H9 (cell line): ENCODE results near the gene TEX2. TPM values are rescaled to one million over a fixed set of nuclear protein-coding genes. Genes with fewer than 3 reads are reported as not detected.

Source experiments
- DNase-seq: peaks from one replicate; pipeline ENCODE4 v3.0.0-alpha.2; 2017
- H2AFZ ChIP-seq: one replicate; pipeline ENCODE4 v1.6.1; 2013; ENCODE audit warnings: mild to moderate bottlenecking, low read length, control low read depth, moderate library complexity
- H2AK5ac ChIP-seq: 2 replicates; pipeline ENCODE4 v1.6.1; 2013; ENCODE audit warnings: low read length, control low read depth, mixed read lengths; ENCODE audit not compliant: insufficient read length
- H2BK120ac ChIP-seq: one replicate; pipeline ENCODE4 v1.6.1; 2013; ENCODE audit warnings: low read depth, mild to moderate bottlenecking, low read length, control low read depth, inconsistent platforms; ENCODE audit not compliant: poor library complexity, severe bottlenecking
- H2BK12ac ChIP-seq: 2 replicates; pipeline ENCODE4 v1.6.1; 2013; ENCODE audit warnings: low read length, control low read depth, mixed read lengths, low read depth; ENCODE audit not compliant: insufficient read length
- H2BK15ac ChIP-seq: 2 replicates; pipeline ENCODE4 v1.6.1; 2013; ENCODE audit warnings: low read depth, low read length, control low read depth
- H2BK20ac ChIP-seq: one replicate; pipeline ENCODE4 v1.6.1; 2013; ENCODE audit warnings: low read depth, mild to moderate bottlenecking, low read length, control low read depth, inconsistent platforms; ENCODE audit not compliant: poor library complexity, severe bottlenecking
- H2BK5ac ChIP-seq: 2 replicates; pipeline ENCODE4 v1.6.1; 2013; ENCODE audit warnings: low read length, control low read depth, mixed read lengths; ENCODE audit not compliant: insufficient read length
- H3K14ac ChIP-seq: 2 replicates; pipeline ENCODE4 v1.6.1; 2013; ENCODE audit warnings: low read length, control low read depth; ENCODE audit not compliant: insufficient read depth
- H3K18ac ChIP-seq: 2 replicates; pipeline ENCODE4 v1.6.1; 2013; ENCODE audit warnings: low read depth, mild to moderate bottlenecking, mixed read lengths, low read length, control low read depth; ENCODE audit not compliant: insufficient read length
- H3K23ac ChIP-seq: 2 replicates; pipeline ENCODE4 v1.6.1; 2013; ENCODE audit warnings: low read length, control low read depth, mixed read lengths, low read depth; ENCODE audit not compliant: insufficient read length
- H3K23me2 ChIP-seq: 2 replicates; pipeline ENCODE4 v1.6.1; 2013; ENCODE audit warnings: low read depth, mild to moderate bottlenecking, mixed read lengths, low read length, control low read depth; ENCODE audit not compliant: insufficient read length, poor library complexity, severe bottlenecking
- H3K27ac ChIP-seq: 2 replicates; pipeline ENCODE4 v1.5.1; 2013; ENCODE audit warnings: low read length, control low read depth, mixed read lengths, low read depth; ENCODE audit not compliant: insufficient read length
- H3K27me3 ChIP-seq: 2 replicates; pipeline ENCODE4 v1.6.1; 2013; ENCODE audit warnings: low read length, control low read depth, inconsistent platforms; ENCODE audit not compliant: insufficient read depth
- H3K4ac ChIP-seq: 2 replicates; pipeline ENCODE4 v1.6.1; 2013; ENCODE audit warnings: low read depth, mild to moderate bottlenecking, control low read depth, inconsistent platforms, low read length, moderate library complexity
- H3K4me1 ChIP-seq: 2 replicates; pipeline ENCODE4 v1.6.1; 2013; ENCODE audit warnings: low read length, control low read depth, inconsistent platforms; ENCODE audit not compliant: insufficient read depth
- H3K4me2 ChIP-seq: 2 replicates; pipeline ENCODE4 v1.6.1; 2013; ENCODE audit warnings: low read length, control low read depth, mixed read lengths; ENCODE audit not compliant: insufficient read length, insufficient read depth
- H3K56ac ChIP-seq: 2 replicates; pipeline ENCODE4 v1.6.1; 2013; ENCODE audit warnings: low read depth, mild to moderate bottlenecking, mixed read lengths, low read length, control low read depth; ENCODE audit not compliant: insufficient read length
- H3K79me1 ChIP-seq: 2 replicates; pipeline ENCODE4 v1.6.1; 2013; ENCODE audit warnings: low read depth, mild to moderate bottlenecking, moderate library complexity, low read length, control low read depth, inconsistent platforms; ENCODE audit not compliant: insufficient read depth, poor library complexity, severe bottlenecking
- H3K79me2 ChIP-seq: 2 replicates; pipeline ENCODE4 v1.6.1; 2013; ENCODE audit warnings: low read length, control low read depth, inconsistent platforms; ENCODE audit not compliant: insufficient read depth
- H3K9ac ChIP-seq: 2 replicates; pipeline ENCODE4 v1.6.1; 2013; ENCODE audit warnings: low read length, control low read depth, mixed read lengths; ENCODE audit not compliant: insufficient read length; ENCODE audit errors: extremely low read depth
- H3K9me3 ChIP-seq: one replicate; pipeline ENCODE4 v1.6.1; 2013; ENCODE audit warnings: low read depth, low read length, inconsistent platforms; ENCODE audit not compliant: control insufficient read depth
- H3T11ph ChIP-seq: one replicate; pipeline ENCODE4 v1.6.1; 2013; ENCODE audit warnings: mild to moderate bottlenecking, low read length, control low read depth, inconsistent platforms
- H4K20me1 ChIP-seq: one replicate; pipeline ENCODE4 v1.6.1; 2013; ENCODE audit not compliant: control insufficient read depth, insufficient read length, insufficient read depth
- H4K5ac ChIP-seq: 2 replicates; pipeline ENCODE4 v1.6.1; 2013; ENCODE audit warnings: low read depth, mild to moderate bottlenecking, mixed read lengths, low read length, control low read depth; ENCODE audit not compliant: insufficient read length
- H4K8ac ChIP-seq: replicated peaks from 2 replicates; pipeline ENCODE4 v1.6.1; 2013; ENCODE audit warnings: low read length, control low read depth, mixed read lengths, low read depth; ENCODE audit not compliant: insufficient read length
- H4K91ac ChIP-seq: 2 replicates; pipeline ENCODE4 v1.6.1; 2013; ENCODE audit warnings: low read depth, mild to moderate bottlenecking, moderate library complexity, mixed read lengths, low read length, control low read depth; ENCODE audit not compliant: insufficient read length
- H3K27ac Mint-ChIP-seq, 3 experiments: 2 replicates in 2 of 3; 3 replicates in 1 of 3; pipeline ENCODE4 v1.8.0; 2020 to 2021; ENCODE audit warnings: mixed read lengths in 3 of 3, mild to moderate bottlenecking in 1 of 3, moderate library complexity in 1 of 3
- H3K27me3 Mint-ChIP-seq: 2 replicates; pipeline ENCODE4 v1.8.0; 2021; ENCODE audit warnings: low read depth, mild to moderate bottlenecking, moderate library complexity, mixed read lengths
- H3K36me3 Mint-ChIP-seq, 3 experiments: 2 replicates in 2 of 3; 3 replicates in 1 of 3; pipeline ENCODE4 v1.8.0; 2020 to 2021; ENCODE audit warnings: low read depth in 3 of 3, mixed read lengths in 3 of 3; ENCODE audit not compliant: insufficient read depth in 1 of 3
- H3K4me1 Mint-ChIP-seq, 2 experiments: 2 replicates each; pipeline ENCODE4 v1.8.0; 2020; ENCODE audit warnings: mixed read lengths in 2 of 2
- H3K4me3 Mint-ChIP-seq, 2 experiments: 2 replicates in 1 of 2; 3 replicates in 1 of 2; pipeline ENCODE4 v1.8.0; 2020 to 2021; ENCODE audit warnings: mild to moderate bottlenecking in 2 of 2, mixed read lengths in 2 of 2, moderate library complexity in 1 of 2
- H3K9me3 Mint-ChIP-seq, 2 experiments: 2 replicates in 1 of 2; 3 replicates in 1 of 2; pipeline ENCODE4 v1.8.0; 2020; ENCODE audit warnings: mild to moderate bottlenecking in 2 of 2, mixed read lengths in 2 of 2, moderate library complexity in 1 of 2
- CTCF ChIP-seq: fragments of 200-600 bp; sonication (generic); conservative IDR thresholded peaks from 3 replicates; pipeline ENCODE4 v1.8.0; 2021; ENCODE audit warnings: antibody characterized with exemption, mild to moderate bottlenecking
- WGBS: extraction: QIAGEN DNeasy Blood & Tissue Kit; methylation state at CpG from one replicate; pipeline ENCODE4 v1.1.7; 2013; ENCODE audit warnings: missing lambda C conversion rate, low lambda C conversion rate, mixed read lengths; ENCODE audit not compliant: insufficient read length; ENCODE audit errors: extremely low coverage; 5-methylcytosine and 5-hydroxymethylcytosine counted together
- total RNA-seq: library from RNA; stranded (reverse); gene quantifications from 2 replicates; pipeline ENCODE4 v1.2.1, GENCODE V29; 2021

Gene TEX2
- total RNA-seq, 1 experiment from 2014 or later: 12.2 TPM

DNA sequence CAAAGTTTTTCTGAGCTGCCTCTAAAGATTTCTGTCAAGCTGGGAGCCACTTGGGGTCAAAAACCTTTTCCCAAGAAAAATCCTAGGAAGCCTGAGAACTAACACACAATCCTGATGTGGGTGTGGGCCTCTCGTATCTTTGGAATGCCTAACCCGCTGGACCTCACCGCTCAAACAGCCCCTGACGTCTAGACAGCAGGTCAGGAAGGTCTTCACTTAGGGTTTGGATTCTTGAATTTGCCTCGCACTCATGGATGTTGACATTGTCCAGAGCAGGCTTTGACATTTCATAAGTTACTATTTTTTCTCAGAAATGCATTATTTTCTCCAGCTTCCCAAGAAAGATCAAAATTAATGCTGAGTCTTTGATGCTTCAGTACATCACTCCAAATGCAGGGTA lies 18.9 kb downstream of the TEX2 start:
- H3T11ph ChIP-seq: no peak overlapping the region
- H3K79me1 ChIP-seq: no peaks in the 10 kb centered on the region
- no peaks in the 10 kb centered on the region for H3K23me2 ChIP-seq
- no peaks in the 10 kb centered on the region for H3K27me3 ChIP-seq
- H2AK5ac ChIP-seq: no peak overlapping the region
- no peak overlapping the region for H3K56ac ChIP-seq
- no peak for DNase-seq
- H2BK120ac ChIP-seq: no peak overlapping the region
- H2BK12ac ChIP-seq: no peak overlapping the region
- H2BK15ac ChIP-seq: no peak overlapping the region
- H3K9me3 ChIP-seq: no peaks in the 10 kb centered on the region
- TF ChIP-seq CTCF: no peak
- no peak overlapping the region for H3K18ac ChIP-seq
- WGBS: no CpG with 5 or more reads among the region's 5 CpGs
- H3K9ac ChIP-seq: no peak overlapping the region
- H3K27me3 Mint-ChIP-seq: no peaks in the 10 kb centered on the region
- H4K8ac ChIP-seq: no peak overlapping the region
- no peak overlapping the region for H2BK5ac ChIP-seq
- no peak overlapping the region for H2BK20ac ChIP-seq
- no peaks in the 10 kb centered on the region for H3K79me2 ChIP-seq
- H3K4me1 Mint-ChIP-seq: peaks cover 9 to 12% of the 10 kb centered on the region in 2 experiments
- no peak overlapping the region for H3K27ac Mint-ChIP-seq
- H3K9me3 Mint-ChIP-seq: no peaks in the 10 kb centered on the region
- no peak overlapping the region for H3K4me3 Mint-ChIP-seq
- H3K4me2 ChIP-seq: no peak overlapping the region
- H4K91ac ChIP-seq: no peak overlapping the region
- H2AFZ ChIP-seq: no peak overlapping the region
- H3K4me1 ChIP-seq: 0 out of 2 replicates have a peak, but pooled peaks cover 2% of the 10 kb centered on the region
- no peak overlapping the region for H3K23ac ChIP-seq
- no peaks in the 10 kb centered on the region for H3K36me3 Mint-ChIP-seq
- no peak overlapping the region for H3K4ac ChIP-seq
- no peak overlapping the region for H3K14ac ChIP-seq
- no peaks in the 10 kb centered on the region for H4K20me1 ChIP-seq
- H3K27ac ChIP-seq: no peak overlapping the region
- H4K5ac ChIP-seq: no peak overlapping the region
